HCT116 (cell line): ENCODE measurements around the gene TFAP2B.

ENCODE experiments used
- CTCF ChIP-seq, 3 experiments: fragments of 200-600 bp in 1 of 3; sonication (generic) in 1 of 3; IDR thresholded peaks in 2 of 3; conservative IDR thresholded peaks in 1 of 3; 2 replicates each; pipeline ENCODE4 v1.5.1; 2012 to 2017; ENCODE audit warnings: low read depth in 2 of 3, low read length in 2 of 3, antibody characterized with exemption in 1 of 3, borderline replicate concordance in 1 of 3, control low read depth in 1 of 3, mild to moderate bottlenecking in 1 of 3, mixed read lengths in 1 of 3, mixed run types in 1 of 3, moderate library complexity in 1 of 3; ENCODE audit not compliant: insufficient read depth in 1 of 3
- EZH2phosphoT487 ChIP-seq: fragments of 200-600 bp; IDR thresholded peaks from 2 replicates; pipeline ENCODE4 v1.6.1; 2018; ENCODE audit warnings: antibody characterized with exemption, borderline replicate concordance
- POLR2A ChIP-seq: IDR thresholded peaks from 2 replicates; pipeline ENCODE4 v1.7.0; 2011; ENCODE audit warnings: borderline replicate concordance; ENCODE audit not compliant: insufficient read depth, insufficient read length; ENCODE audit errors: extremely low read depth
- POLR2AphosphoS5 ChIP-seq: IDR thresholded peaks from 2 replicates; pipeline ENCODE4 v1.6.1; 2011; ENCODE audit warnings: mild to moderate bottlenecking, low read depth, low read length, moderate library complexity
- ZFX ChIP-seq: fragments of 450-650 bp; IDR thresholded peaks from 2 replicates; pipeline ENCODE4 v1.6.1; 2017

GRCh38 chr6:50820869-50821264 lies 2.2 kb downstream of the TFAP2B start:
- TF ChIP-seq POLR2AphosphoS5, result no peak
- no peak for TF ChIP-seq POLR2A
- TF ChIP-seq ZFX, result no peak
- TF ChIP-seq CTCF (IDR thresholded peaks at IDR 0.05 in 2 of 3, conservative IDR thresholded peaks at IDR 0.05 in 1 of 3; ENCODE audit: borderline replicate concordance in 1 of 3, insufficient read depth in 1 of 3, low read depth in 2 of 3, low read length in 2 of 3), result no peak
- TF ChIP-seq EZH2phosphoT487, result no peak
